OCI-LY7 (cell line): ENCODE results near the gene JOSD2. TPM values are rescaled to one million over a fixed set of nuclear protein-coding genes. Genes with fewer than 3 reads are reported as not detected.

Experiments
- BruUV-seq: library from RNA; stranded (reverse); fragments of 400-500 nt; replicated peaks from 2 replicates; lab custom pipeline; 2021; lab: Mats Ljungman, UMichigan
- CTCF ChIA-PET: fragments of 300-600 bp; sonication (Branson Sonifier 250); formaldehyde crosslinking; loops from one replicate; lab custom pipeline; 2022; ENCODE audit warnings: antibody characterized with exemption; ENCODE audit not compliant: unreplicated experiment; lab: Charles Lee
- POLR2A ChIA-PET: fragments of 300-600 bp; sonication (Branson Sonifier 250); formaldehyde crosslinking; loops from one replicate; lab custom pipeline; 2022; ENCODE audit warnings: antibody characterized with exemption; lab: Charles Lee
- DNase-seq: peaks from one replicate; pipeline ENCODE4 v3.0.0-alpha.2; 2015; ENCODE audit warnings: low spot score
- H2AFZ ChIP-seq: fragments of 200-600 bp; sonication (generic), shearing (Covaris generic); 2 replicates; pipeline ENCODE4 v1.6.1; 2014; ENCODE audit warnings: mild to moderate bottlenecking, antibody characterized with exemption, low read length, moderate library complexity
- H3K27ac ChIP-seq: fragments of 200-600 bp; sonication (generic); 2 replicates; pipeline ENCODE4 v1.5.1; 2014; ENCODE audit warnings: mixed run types, low read depth, mild to moderate bottlenecking, moderate library complexity, low read length, inconsistent platforms; ENCODE audit not compliant: poor library complexity, severe bottlenecking
- H3K36me3 ChIP-seq: fragments of 200-600 bp; sonication (generic); 2 replicates; pipeline ENCODE4 v1.6.1; 2014; ENCODE audit warnings: mild to moderate bottlenecking, antibody characterized with exemption, low read length, moderate library complexity, mixed read lengths; ENCODE audit not compliant: insufficient read depth
- H3K4me1 ChIP-seq: fragments of 200-600 bp; sonication (generic); 2 replicates; pipeline ENCODE4 v1.5.1; 2014; ENCODE audit warnings: mild to moderate bottlenecking, low read length; ENCODE audit not compliant: insufficient read depth, poor library complexity, severe bottlenecking
- H3K4me2 ChIP-seq: fragments of 200-600 bp; sonication (generic); 2 replicates; pipeline ENCODE4 v1.6.1; 2014; ENCODE audit warnings: mild to moderate bottlenecking, low read length
- H3K4me3 ChIP-seq: fragments of 200-600 bp; sonication (generic); 2 replicates; pipeline ENCODE4 v1.5.1; 2014; ENCODE audit warnings: mild to moderate bottlenecking, low read depth, low read length; ENCODE audit not compliant: poor library complexity, severe bottlenecking
- H3K79me2 ChIP-seq: fragments of 200-600 bp; sonication (generic); 2 replicates; pipeline ENCODE4 v1.6.1; 2016; ENCODE audit warnings: low read depth, mild to moderate bottlenecking, low read length, moderate library complexity, mixed read lengths; ENCODE audit not compliant: insufficient read depth
- H3K9me2 ChIP-seq: fragments of 200-600 bp; sonication (generic); 2 replicates; pipeline ENCODE4 v1.6.1; 2016; ENCODE audit warnings: mild to moderate bottlenecking, low read length, mixed read lengths; ENCODE audit not compliant: insufficient read depth
- H3K9me3 ChIP-seq: fragments of 200-600 bp; sonication (generic); 2 replicates; pipeline ENCODE4 v1.6.1; 2014; ENCODE audit warnings: mild to moderate bottlenecking, mixed run types, low read length, mixed read lengths
- H4K20me1 ChIP-seq: fragments of 200-600 bp; sonication (generic); 2 replicates; pipeline ENCODE4 v1.6.1; 2014; ENCODE audit warnings: mild to moderate bottlenecking, antibody characterized with exemption, low read length, moderate library complexity, mixed read lengths; ENCODE audit not compliant: insufficient read depth
- CTCF ChIP-seq: fragments of 200-600 bp; sonication (generic); conservative IDR thresholded peaks from 2 replicates; pipeline ENCODE4 v1.5.1; 2014; ENCODE audit warnings: mild to moderate bottlenecking, antibody characterized with exemption, low read length, moderate library complexity, mixed read lengths
- EZH2phosphoT487 ChIP-seq: fragments of 200-600 bp; sonication (generic); IDR thresholded peaks from 2 replicates; pipeline ENCODE4 v1.6.1; 2018; ENCODE audit warnings: low read depth, borderline replicate concordance, mild to moderate bottlenecking, mixed run types, antibody characterized with exemption, low read length, moderate library complexity, mixed read lengths
- intact Hi-C: fragments of 100-400 bp; cut with micrococcal nuclease; formaldehyde crosslinking; loops from one replicate; pipeline ENCODE4 v1.10.0; 2022; ENCODE audit not compliant: unreplicated experiment
- total RNA-seq, 2 experiments: library from RNA; depleted of rRNA in 1 of 2; stranded (reverse); fragments of >200 nt in 1 of 2; shearing (Covaris generic) in 1 of 2; gene quantifications; 2 replicates each; pipeline ENCODE4 v1.2.3, GENCODE V29; 2014 to 2022

Gene JOSD2
- total RNA-seq, 2 experiments from 2014 or later, result 13.0 to 17.8 TPM

- H3K9me2 ChIP-seq, result no peaks in the 10 kb centered on the region
- H4K20me1 ChIP-seq, result no peaks in the 10 kb centered on the region
- DNase-seq, result no peak
- BruUV-seq, result no TSS peak
- H3K9me3 ChIP-seq, result peaks cover 13% of the 10 kb centered on the region
- no peak overlapping the region for H3K4me2 ChIP-seq
- no peak overlapping the region for H2AFZ ChIP-seq
- H3K4me3 ChIP-seq, result no peak overlapping the region
- H3K36me3 ChIP-seq, result peaks cover 25% of the 10 kb centered on the region
- H3K27ac ChIP-seq, result no peak overlapping the region
- TF ChIP-seq CTCF (no peak), EZH2phosphoT487 (no peak)
- POLR2A ChIA-PET, result no interaction called here
- no peaks in the 10 kb centered on the region for H3K79me2 ChIP-seq
- intact Hi-C loops, result no loop called here
- CTCF ChIA-PET, result no interaction called here
- H3K4me1 ChIP-seq, result no peaks in the 10 kb centered on the region
Observed at GRCh38 chr19:50489461-50490011, 21.5 kb downstream of the JOSD2 start.

GRCh38 chr19:50488389-50489194, 22.4 kb downstream of the JOSD2 start:
- DNase-seq, result no peak
- Histone ChIP-seq H3K4me1 (no peaks in the 10 kb centered on the region), H3K79me2 (no peaks in the 10 kb centered on the region), H3K9me3 (peaks cover 13% of the 10 kb centered on the region), H3K27ac (no peak overlapping the region), H3K4me2 (no peak overlapping the region), H2AFZ (no peak overlapping the region), H3K4me3 (no peak overlapping the region), H3K36me3 (peaks cover 34% of the 10 kb centered on the region), H3K9me2 (no peaks in the 10 kb centered on the region), H4K20me1 (no peaks in the 10 kb centered on the region)
- no TSS peak for BruUV-seq
- ChIA-PET CTCF (no interaction called here), POLR2A (interaction anchor here (0.6 kb wide), 1 partner anchor 208 kb away, joined by 5 read pairs; no protein-coding TSS in a partner anchor)
- TF ChIP-seq CTCF (no peak), EZH2phosphoT487 (no peak)
- intact Hi-C loops, result no loop called here
